Posterior cingulate gyrus (tissue), 11 donors: ENCODE measurements around the gene PRKAA1.
"Not testable (repeated sequence)": the region's sequence is repeated elsewhere in the genome, so short reads cannot be mapped to it uniquely, and the experiment has no call there.

Source experiments
- DNase-seq, 10 donors: peaks; one replicate each; pipeline versions ENCODE4 v3.0.0 to v3.0.0-alpha.2; 2020 to 2021; ENCODE audit warnings: mixed read lengths in 3 of 10
- intact Hi-C: fragments of 100-400 bp; cut with DNase I; formaldehyde crosslinking; loops from one replicate; pipeline ENCODE4 v1.15.1; 2023

The PRKAA1 gene

DNA sequence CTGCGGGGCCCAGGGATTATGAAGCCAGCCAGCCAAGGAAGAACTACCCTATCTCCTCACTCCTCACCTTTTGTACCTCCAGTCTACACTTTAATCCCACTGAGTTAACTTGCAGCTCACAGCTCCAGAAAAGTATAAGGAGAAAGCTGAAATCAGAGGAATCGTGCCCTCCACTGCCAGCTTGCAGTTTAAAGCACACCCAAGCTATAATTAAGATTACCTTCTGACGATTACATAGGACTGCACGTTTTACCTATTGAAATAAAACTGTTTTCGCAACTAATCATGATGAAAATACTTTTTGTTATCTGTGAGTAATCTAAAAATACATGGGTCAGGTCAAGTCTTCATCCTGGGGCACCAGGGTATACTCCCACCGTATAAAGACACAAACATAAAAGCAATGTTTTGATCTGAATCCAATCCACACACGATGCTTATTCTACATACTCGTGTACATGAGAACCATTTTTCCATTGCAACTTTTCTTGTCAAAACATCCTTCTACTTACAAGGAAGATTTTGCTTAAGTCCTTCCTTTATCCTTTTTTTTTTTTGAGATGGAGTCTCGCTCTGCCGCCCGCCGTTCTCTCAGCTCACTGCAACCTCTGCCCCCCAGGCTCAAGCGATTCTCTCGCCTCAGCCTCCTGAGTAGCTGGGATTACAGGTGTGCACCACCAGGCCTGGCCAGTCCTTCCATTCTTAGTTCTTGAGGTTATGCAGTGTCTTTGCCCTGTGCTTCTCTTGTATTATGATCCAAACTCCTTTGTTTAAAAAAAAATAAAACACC, 29.2 kb upstream of the PRKAA1 start:
- intact Hi-C loops: no loop called here
- DNase-seq: no peak

DNA sequence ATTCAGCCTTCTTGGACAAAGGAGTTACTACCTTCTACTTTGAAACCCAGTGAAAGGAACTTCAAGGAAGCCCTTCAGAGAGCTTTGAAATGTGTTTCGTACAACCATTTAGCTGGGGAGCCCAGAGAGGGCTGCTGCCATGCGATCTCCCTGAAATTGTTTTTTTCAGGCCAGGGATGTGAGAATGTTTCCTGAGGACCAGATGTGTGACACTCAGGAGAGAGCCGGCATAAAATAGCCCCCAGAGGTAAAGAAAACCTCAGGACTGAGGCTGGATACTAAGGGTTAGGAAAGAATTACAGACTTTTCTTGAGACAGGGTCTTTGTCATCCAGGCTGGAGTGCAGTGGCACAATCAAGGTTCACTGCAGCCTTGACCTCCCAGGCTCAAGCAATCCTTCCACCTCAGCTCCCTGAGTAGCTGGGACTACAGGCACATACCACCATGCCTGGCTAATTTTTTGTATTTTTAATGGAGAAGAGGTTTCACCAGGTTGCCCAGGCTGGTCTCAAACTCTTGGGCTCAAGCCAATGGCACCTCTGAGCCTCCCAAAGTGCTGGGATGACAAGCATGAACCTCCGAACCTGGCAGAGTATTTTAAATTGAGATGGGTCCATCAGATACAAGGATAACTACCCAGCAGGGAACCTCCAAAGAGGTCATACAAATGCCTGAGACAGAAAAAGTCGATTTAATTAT, 28.5 kb upstream of the PRKAA1 start:
- no peak for DNase-seq
- intact Hi-C loops: no loop called here

DNA sequence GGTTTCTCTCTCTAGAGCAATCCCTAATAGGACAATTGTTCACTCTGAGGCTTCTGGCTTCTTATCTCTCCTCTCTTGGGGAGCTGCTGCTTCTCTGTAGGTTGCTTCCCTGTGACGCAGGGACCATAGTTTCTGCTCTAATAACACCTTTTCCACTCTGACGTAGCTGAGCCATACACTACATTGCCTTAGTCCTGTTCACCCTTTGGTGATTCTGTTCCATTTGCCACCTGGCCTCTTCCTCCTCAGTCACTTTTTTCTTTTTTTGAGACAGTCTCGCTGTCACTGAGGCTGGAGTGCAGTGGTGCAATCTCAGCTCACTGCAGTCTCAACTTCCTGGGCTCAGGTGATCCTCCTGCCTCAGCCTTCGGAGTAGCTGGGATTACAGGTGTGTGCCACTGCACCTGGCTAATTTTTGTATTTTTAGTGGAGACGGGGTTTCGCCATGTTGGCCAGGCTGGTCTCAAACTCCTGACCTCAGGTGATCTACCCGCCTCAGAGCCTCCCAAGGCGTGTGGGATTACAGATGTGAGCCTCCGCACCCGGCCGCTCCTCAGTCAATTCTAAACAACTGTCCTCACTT, 27.4 kb upstream of the PRKAA1 start:
- intact Hi-C loops: not testable (repeated sequence)

DNA sequence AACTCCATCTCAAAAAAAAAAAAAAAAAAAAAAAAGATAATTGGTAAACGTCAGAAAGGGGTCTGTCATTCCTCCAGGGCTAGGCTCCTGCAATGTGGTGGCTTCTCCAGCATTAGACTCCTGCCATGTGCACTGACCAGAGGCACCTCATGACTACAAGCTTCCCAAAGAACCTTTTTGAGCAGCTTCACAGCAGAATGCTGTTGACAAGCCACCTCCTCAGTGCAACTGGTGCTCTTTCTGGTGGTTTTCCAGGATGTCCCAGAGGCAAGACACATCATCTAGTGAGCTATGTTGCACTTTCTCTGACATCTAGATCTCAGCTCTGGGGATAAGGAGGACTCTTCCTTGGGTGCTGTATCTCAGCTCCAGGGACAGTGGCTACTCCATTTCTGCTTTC, 25.3 kb upstream of the PRKAA1 start:
- DNase-seq: no peak
- intact Hi-C loops: no loop called here

More for the DNA sequence above, 27.4 kb upstream of the PRKAA1 start:
- peak in 1 of 10 donors; percentile 59 for DNase-seq

DNA sequence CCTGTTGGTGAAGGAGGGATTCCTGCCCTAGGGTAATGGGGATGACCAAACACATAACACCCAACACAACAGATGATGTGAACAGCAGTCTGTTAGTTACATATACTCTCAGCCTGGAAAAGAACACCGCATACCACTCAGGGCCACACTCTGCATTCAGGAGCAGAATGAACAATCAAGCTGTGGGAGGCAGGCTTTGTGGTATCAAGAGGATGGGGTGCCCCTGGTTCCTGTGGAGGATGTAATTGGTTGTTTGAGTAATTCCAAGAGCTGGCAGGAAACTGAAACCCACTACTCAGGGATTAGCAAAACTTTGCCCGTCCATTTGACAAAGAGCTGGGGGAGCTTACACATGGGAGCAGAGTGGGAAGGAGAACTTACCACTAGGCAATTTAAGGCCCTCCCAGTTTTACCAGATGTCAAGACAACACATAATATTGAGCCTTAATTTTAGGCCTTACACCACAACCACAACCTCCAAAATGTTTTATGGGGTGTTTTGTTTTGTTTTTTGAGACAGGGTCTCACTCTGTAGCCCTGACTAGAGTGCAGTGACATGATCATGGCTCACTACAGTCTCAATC, 15.6 kb upstream of the PRKAA1 start:
- no peak for DNase-seq
- intact Hi-C loops: no loop called here

DNA sequence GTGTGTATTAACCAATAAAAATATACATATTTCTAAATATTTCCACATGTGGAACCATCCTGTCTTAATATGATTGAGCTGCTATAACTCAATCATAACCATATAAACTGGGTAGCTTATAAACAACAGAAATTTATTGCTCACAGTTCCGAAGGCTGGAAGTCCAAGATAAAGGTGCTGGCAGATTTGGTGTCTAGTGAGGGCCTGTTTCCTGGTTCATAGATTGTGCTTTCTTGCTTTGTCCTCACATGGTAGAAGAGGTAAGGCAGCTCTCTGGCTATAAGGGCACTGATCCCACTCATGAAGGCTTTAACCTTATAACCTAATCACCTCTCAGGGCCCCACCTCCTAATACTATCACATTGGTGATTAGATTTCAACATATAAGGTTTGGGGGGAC, 14.0 kb upstream of the PRKAA1 start:
- DNase-seq: no peak
- intact Hi-C loops: no loop called here

DNA sequence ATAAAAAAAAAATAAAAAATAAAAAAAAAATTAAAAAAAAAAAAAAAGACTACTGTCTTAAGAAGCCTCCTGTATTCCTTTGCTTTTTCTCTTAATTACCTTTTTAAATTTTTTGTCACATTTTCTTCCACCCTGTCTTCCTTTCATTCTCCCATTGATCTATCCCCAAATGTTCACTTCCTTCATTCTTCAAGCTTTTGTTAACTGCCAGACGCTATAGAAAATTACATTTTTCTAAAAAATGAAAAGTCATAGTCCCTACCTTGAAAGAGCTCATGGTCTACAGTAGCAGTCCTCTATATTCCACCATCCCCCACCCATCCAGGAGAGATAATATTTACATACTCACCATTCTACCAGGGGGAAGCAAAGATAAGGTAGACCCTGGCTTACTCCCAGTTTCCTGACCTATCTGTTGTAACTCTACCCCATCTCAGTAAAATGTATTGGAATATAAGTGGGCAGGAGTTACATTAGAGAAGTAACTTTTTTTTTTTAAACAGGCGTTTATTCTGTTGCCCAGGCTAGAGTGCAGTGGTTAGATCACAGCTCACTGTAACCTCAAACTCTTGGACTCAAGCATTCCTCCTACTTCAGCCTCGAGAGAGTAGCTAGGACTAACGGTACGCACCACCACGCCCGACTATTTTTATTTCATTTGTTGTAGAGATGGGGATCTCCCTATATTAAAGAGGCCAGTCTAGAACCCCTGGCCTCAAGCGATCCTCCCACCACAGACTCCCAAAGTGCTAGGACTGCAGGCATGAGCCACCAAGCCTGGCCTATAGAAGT, 3.8 kb upstream of the PRKAA1 start:
- intact Hi-C loops: no loop called here
- DNase-seq: no peak

DNA sequence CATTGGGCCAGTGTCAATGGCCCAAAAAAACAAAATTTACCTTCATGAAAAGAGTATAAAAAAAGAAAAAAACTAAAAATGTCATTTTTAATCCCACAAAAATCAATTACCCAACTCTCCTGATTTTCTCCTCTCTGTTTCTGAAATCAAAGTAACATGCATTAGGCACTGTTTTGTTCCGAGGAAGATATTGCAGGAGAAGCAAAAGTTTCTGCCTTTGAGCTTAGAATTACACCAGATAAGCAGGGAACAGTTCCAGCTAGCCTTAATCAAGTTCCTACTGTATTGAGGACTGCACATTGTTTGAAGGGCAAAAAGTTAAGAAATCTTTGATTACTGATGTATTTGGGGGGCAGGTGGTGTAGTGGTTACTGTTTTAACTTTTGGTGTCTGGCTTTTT, 1.1 kb upstream of the PRKAA1 start:
- intact Hi-C loops: no loop called here
- no peak for DNase-seq

DNA sequence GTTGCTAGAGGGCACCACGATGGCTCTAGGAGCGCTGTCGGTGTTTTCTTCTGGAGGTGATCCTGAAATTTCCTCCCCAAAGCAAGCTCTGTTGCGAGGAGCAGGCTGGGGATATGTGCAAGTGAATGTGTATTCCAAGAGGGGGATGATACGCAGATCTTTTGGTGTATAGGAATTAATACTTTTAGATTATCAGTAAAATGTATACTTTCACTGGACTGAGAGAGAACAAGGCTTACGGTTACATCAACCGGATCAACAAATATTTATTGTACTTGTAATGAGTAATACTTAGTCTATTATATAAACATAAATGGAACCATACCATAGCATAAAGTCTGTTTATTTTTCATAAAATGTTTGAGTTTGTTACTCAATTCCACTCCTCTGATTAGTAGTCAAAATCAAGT, 632 bp upstream of the PRKAA1 start:
- intact Hi-C loops: loop anchor here (1.0 kb wide), 1 partner anchor 35 kb away; no protein-coding TSS in a partner anchor
- DNase-seq: peak in 1 of 10 donors; percentile 84

DNA sequence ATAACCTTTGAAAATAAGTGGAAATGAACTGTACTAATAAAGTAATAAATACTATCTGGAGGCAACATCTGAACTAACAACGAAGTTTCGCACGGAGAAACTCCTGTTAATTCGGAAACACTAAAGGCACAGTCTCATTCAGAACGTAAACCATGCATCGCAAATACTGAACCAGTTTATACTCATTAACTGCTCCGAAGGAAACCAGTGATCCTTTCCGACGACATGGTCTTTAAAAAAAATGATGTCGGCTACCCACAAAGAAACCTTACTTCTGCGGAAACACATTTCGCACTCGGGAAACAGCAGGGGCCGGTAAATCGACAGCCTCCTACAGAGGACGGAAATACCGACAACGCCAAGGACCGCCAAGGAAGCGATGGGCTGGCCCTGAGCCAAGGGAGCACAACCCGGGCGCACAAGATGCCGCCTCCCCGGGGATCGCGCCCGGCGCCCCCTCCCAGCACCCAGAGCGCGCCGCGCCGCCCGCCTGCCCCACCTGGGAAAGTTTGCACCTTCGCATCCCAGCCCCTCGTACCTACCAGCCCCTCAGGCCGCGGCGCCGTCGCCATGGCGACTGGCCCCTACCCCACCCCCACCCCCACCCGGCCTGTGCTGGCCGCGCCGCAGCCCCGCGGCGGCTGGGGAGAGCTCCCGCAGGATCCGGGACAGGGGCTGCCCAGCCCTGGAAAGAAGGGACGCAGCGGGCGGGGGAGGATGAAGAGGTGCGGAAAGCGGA, 732 bp downstream of the PRKAA1 start:
- DNase-seq: peak; percentile 31 to 91 (median 49)
- intact Hi-C loops: loop anchor here (1.0 to 2.0 kb wide), 2 partner anchors 37 to 41 kb away; no protein-coding TSS in a partner anchor

DNA sequence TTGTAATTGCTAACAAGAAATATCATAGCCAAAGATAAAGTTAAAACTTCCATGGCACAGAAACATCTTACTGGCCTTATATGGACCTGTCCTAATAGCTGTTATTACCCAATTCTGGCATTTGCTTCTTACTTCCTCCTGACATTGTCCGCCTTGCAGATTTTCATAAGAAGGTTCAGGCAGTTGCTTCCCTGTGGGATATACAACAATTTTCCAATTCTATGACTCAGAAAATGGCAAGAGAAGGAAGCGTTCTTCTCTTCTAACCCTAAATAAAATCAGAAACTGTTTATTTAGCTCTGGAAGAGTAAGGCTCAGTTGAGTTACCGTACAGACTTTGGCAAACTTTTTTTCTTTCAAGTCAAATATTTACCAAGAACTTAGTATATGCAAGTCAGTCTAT, 1.7 kb downstream of the PRKAA1 start:
- no peak for DNase-seq
- intact Hi-C loops: loop anchor here (2.0 kb wide), 1 partner anchor 40 kb away; no protein-coding TSS in a partner anchor

DNA sequence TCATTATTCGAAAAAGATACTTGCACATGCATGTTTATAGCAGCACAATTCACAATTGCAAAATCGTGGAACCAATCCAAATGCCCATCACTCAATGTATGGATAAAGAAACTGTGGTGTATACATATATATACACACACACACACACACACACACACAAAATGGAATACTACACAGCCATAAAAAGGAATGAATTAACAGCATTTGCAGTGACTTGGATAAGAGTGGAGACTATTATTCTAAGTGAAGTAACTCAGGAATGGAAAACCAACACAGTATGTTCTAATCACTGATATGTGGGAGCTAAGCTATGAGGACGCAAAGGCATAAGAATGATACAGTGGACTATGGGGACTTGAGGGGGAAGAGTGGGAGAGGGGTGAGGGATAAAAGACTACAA, 3.3 kb downstream of the PRKAA1 start:
- DNase-seq, intact Hi-C loops: not testable (repeated sequence)

DNA sequence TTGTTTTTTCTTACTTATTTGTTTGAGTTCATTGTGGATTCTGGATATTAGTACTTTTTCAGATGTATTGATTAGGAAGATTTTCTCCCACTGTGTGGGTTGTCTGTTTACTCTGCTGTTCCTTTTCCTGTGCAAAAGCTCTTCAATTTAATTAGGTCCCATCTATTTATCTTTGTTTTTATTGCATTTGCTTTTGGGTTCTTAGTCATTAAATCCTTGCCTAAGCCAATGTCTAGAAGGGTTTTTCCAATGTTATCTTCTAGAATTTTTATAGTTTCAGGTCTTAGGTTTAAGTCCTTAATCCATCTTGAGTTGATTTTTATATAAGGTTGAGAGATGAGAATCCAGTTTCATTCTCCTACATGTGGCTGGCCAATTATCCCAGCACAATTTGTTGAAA, 3.8 kb downstream of the PRKAA1 start:
- intact Hi-C loops: not testable (repeated sequence)

DNA sequence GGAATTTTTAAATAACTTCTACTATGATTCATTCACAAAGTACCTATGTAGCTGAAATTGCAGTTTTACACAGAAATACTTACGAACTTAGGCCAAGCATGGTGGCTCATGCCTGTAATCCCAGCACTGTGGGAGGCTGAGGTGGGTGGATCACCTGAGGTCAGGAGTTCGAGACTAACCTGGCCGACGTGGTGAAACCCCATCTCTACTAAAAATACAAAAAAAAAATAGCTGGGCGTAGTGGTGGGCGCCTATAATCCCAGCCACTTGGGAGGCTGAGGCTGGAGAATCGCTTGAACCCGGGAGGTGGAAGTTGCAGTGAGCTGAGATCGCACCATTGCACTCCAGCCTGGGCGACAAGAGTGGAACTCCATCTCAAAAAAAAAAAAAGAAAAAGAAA, 5.5 kb downstream of the PRKAA1 start:
- intact Hi-C loops, DNase-seq: not testable (repeated sequence)

More for the DNA sequence above, 3.8 kb downstream of the PRKAA1 start:
- DNase-seq: not testable (repeated sequence)

DNA sequence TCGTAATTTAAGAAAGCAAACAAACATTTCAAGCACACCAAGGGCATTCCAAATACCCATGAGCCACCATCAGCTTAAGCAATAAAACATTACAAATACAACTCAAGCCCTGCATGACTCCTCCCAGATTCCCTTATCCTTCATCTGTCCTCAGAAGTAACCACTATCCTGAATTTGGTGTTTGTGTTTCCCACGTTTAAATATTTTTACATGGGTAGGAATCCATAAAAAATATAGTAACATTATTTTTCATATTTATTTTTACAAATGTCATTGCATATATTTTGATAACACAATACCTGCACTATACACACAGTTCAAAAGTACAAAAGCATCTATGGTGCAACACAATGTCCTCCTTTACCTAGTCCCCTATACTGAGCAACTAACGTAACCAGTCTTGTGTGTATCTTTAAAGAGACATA, 6.4 kb downstream of the PRKAA1 start:
- DNase-seq: no peak
- intact Hi-C loops: no loop called here

DNA sequence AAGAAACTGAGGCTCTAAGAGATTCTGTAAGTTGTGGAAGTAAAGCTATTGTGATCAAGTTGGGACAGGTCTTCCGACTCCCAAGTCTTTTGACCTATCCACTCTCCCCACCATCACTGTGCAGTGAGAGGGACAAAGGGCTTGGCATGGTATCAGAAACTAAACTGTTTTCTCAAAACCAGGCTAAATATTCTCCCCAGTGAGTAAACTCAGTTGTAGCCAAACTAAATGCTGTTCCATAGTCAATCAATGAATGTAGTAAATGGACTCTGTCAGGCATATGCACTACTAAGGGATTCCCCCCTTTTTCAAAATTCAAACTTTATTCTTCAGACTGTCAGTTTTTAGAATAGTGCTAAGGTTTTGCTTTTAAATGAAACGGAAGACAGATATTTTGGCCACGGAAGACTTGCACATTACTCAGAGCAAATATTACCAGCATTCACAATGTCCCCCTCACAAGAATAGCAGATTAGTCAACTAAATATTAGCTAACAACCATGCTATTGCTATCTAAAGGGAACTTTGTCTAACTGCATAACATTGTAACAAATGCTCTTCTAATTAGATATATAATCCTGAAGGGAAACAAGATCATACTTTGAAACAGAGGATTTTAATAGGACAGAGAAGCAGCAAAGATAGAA, 7.1 kb downstream of the PRKAA1 start:
- DNase-seq: no peak
- intact Hi-C loops: no loop called here

DNA sequence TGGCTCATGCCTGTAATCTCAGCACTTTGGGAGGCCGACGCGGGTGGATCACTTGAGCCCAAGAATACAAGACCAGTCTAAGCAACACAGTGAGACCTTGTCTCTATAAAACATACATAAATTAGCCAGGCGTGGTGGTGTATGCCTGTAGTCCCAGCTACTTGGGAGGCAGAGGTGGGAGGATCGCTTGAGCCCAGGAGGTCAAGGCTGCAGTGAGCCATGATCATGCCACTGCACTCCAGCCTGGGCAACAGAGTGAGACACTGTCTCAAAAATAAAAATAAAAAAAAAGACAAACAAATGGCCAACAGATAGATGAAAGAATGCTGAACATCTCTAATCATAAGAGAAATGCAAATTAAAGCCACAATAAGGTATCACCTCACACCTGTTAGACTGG, 9.2 kb downstream of the PRKAA1 start:
- DNase-seq, intact Hi-C loops: not testable (repeated sequence)

DNA sequence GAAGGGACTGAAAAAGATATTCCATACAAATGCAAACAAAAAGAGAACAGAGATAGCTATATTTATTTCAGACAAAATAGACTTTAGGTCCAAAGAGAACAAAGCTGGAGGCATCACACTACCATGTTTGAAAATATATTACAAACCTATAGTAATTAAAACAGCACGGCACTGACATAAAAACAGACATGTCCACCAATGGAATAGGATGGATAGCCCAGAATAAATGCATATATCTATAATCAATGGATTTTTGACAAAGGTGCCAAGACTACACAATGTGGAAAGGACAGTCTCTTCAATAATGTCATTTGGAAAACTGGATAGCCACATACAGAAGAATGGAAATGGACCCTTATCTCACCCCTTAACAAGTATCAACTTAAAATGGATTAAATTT, 10.2 kb downstream of the PRKAA1 start:
- intact Hi-C loops: no loop called here

DNA sequence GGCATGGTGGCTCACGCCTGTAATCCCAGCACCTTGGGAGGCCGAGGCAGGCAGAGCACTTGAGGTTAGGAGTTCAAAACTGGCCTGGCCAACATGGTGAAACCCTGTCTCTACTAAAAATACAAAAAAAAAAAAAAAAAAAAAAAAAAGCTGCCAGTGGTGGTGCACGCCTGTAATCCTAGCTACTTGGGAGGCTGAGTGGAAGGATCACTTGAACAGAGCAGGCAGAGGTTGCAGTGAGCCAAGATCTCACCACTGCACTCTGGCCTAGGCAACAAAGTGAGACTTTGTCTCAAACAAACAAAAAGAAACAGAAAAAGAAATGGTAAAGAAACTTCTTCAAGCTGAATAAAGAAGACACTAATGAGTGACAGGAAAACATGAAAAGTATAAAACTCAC, 11.5 kb downstream of the PRKAA1 start:
- intact Hi-C loops: not testable (repeated sequence)

More for the DNA sequence above, 10.2 kb downstream of the PRKAA1 start:
- DNase-seq: no peak

More for the DNA sequence above, 11.5 kb downstream of the PRKAA1 start:
- not testable (repeated sequence) for DNase-seq
